Measurements from ENCODE around the gene MYO9A.
"Not testable (repeated sequence)": the region's sequence is repeated elsewhere in the genome, so short reads cannot be mapped to it uniquely, and the experiment has no call there.

GRCh38 chr15:72056217-72056616, 61.7 kb downstream of the MYO9A start:
- not testable (repeated sequence) for TF ChIP-seq EZH2 (IDR thresholded peaks at IDR 0.05; ENCODE audit: low read depth); CTCF (conservative IDR thresholded peaks at IDR 0.05)
